Measurements from ENCODE around the gene EPAS1.

The EPAS1 gene

DNA sequence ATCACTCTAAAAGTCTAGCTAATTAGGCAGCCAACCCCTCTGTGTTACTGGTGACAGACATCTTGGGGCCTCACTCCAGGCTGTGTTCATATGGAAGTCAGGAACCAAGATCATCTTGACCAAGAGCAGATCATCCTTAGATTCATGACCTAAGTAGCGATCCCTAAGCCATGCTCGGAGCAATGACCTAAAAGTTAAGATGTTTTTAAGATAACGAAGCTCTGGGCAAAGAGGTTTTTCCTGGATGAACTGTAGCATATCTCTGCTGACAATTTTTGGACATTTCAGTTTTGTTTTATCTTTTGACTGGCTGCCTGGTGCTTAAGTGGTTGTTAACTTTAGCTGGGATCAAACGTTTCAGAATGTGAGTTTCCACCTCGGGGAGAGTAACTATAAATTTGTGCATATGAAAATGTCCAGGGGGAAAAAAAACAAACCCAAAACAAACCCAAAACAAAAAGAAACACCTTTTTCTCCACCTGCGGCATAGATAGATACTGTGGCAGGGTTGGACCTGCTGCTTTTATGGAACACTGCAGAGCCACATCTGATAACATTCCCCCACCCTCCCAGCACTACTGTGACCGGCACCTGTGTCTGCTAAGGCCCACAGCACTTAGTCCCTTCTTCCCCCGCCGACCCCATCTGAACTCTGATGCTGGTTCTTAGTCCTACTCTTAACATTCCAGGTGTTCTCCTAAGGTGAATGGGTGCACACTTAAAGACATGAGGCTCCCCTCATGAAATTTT is 45.5 kb downstream of the EPAS1 start:
- DNase-seq (ENCODE audit: extremely low read depth, low read depth), result no peak
- TF ChIP-seq, protein P1, sequence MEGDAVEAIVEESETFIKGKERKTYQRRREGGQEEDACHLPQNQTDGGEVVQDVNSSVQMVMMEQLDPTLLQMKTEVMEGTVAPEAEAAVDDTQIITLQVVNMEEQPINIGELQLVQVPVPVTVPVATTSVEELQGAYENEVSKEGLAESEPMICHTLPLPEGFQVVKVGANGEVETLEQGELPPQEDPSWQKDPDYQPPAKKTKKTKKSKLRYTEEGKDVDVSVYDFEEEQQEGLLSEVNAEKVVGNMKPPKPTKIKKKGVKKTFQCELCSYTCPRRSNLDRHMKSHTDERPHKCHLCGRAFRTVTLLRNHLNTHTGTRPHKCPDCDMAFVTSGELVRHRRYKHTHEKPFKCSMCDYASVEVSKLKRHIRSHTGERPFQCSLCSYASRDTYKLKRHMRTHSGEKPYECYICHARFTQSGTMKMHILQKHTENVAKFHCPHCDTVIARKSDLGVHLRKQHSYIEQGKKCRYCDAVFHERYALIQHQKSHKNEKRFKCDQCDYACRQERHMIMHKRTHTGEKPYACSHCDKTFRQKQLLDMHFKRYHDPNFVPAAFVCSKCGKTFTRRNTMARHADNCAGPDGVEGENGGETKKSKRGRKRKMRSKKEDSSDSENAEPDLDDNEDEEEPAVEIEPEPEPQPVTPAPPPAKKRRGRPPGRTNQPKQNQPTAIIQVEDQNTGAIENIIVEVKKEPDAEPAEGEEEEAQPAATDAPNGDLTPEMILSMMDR (IDR thresholded peaks at IDR 0.05; ENCODE audit: low read depth, low read length), result no peak

DNA sequence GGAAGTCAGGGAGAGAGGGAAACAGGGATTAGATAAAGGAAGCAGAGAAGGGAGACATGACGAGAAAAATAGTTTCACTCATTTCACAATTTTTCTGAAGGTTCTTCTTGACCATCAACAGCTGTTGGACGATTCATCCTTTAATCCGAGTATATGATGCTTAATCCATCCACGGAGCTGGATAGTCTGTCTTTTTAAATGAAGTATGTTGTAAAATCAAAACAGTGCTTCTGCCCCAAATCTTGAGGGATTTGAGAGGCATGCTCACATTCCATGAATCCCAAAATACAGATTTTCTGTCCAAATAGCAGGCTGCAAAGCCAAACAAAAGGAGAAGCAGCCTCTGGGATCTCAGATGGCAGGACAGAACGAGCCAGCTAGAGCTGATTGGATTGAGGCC is 47.5 kb downstream of the EPAS1 start:
- TF ChIP-seq, protein P1 (IDR thresholded peaks at IDR 0.05; ENCODE audit: low read depth, low read length), result no peak
- no peak for DNase-seq (ENCODE audit: extremely low read depth, low read depth)

DNA sequence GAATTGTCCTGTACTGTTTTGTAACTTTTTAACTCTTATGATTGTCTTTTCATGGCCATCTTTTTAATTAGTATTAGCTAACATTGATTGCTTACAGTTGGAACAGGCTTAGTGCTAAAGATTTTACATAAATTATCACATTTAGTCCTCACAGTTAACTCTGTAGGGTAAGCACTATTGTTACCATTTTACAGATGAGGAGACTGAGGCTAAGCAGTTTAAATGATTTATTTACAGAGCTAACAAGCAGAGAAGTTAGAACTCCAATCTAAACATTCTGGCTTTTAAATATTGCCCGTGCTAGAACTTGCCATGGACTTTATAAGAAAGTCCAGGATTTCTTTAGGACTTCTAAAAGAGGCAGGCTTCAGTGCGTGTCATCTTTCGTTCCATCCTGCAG is 48.6 kb downstream of the EPAS1 start:
- TF ChIP-seq, protein P1 (IDR thresholded peaks at IDR 0.05; ENCODE audit: low read depth, low read length), result no peak

DNA sequence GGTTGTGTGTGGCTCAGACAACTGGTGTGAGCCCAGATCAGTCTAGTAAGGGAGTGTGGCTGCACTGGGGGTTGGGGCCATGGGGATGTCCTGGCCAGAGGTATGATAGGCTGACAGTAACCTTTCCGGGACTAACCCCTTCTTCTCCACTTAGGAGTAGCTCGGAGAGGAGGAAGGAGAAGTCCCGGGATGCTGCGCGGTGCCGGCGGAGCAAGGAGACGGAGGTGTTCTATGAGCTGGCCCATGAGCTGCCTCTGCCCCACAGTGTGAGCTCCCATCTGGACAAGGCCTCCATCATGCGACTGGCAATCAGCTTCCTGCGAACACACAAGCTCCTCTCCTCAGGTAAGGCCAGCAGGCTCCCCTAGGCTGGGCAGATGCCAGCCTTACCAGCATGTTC is 49.5 kb downstream of the EPAS1 start:
- no peak for DNase-seq (ENCODE audit: extremely low read depth, low read depth)
- TF ChIP-seq, protein P1 (IDR thresholded peaks at IDR 0.05; ENCODE audit: low read depth, low read length), result no peak

More for the DNA sequence above, 48.6 kb downstream of the EPAS1 start:
- DNase-seq (ENCODE audit: extremely low read depth, low read depth), result no peak

DNA sequence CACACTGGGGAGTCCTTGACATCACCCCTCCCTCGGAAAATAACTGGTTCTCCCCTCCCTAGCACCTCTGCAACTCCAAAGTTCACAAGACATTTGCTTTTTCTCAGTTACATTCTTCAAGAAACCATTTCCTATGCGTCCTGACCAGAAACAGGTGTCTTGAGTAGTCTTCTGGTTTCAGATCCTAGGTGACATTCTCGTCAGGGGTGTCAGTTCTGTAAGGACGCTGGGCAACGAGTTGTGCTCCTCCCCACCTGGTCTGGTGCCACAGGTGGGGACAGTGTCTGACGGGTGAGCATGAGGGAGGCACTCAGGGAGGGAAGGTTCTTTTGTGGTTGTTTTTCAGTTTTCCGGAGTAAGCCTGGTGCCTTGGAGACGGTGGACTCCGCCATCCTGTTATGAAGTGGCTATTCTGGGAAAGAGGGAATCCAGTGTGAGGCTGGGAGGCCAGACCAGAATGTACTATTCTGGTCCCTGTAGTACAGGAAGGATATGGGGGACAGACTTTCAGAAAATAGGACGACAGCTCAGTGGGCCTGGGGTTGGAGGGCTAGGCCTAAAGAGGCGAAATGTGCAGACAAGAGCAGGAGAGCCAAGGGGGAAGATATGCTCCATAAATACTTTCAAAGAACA is 50.6 kb downstream of the EPAS1 start:
- TF ChIP-seq, protein P1 (IDR thresholded peaks at IDR 0.05; ENCODE audit: low read depth, low read length), result no peak
- no peak for DNase-seq (ENCODE audit: extremely low read depth, low read depth)

DNA sequence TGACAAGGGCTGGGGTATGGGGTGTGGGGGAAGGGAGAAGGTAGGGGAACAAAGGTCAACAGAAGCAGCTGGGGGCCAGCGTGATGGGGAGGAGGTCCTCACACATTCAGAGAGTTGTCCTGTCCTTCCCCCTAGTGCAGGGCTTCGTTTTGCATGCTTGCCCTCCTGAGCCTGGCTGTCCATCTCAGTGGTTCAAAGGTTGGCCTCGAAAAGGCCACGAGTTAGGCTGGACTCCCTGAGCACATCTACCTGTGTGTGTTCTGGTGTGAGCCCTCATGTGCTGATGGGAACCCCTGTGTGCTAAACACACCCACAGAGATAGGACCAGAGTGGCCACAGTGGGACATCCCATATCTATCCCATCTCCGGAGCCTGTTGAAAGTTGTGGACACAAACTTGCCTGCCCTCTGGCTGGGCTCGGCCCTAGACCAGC is 51.9 kb downstream of the EPAS1 start:
- TF ChIP-seq, protein P1 (IDR thresholded peaks at IDR 0.05; ENCODE audit: low read depth, low read length), result no peak
- no peak for DNase-seq (ENCODE audit: extremely low read depth, low read depth)

DNA sequence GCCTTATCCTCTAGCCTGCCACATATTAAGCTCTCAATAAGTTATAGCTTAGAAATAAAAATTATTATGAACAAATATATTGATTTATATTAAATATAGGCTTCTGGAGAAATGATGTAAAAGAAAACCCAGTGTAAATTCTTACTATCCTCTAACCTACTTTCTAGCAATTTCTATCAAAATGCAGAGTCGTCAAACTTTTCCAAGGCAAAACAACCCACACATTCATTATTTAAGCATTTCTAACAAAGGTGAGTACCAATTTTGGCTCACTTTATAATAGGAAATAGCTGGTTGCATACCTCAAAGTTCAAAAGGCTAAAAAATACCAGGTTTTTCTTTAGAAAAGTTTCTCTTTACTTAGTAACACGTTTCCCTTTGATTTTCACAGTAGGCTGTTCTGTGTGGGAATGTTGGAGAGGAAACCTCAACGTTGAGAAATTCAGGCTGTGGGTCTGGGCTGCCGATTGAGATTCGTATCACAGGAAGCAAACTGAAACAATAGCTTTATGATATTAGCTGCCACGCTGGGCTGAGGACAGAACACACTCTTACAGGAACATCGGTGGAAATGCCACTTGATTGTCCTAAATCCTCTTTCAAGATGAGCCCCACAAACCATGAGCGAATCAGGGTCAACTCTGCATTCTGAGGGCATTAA is 53.0 kb downstream of the EPAS1 start:
- TF ChIP-seq, protein P1 (IDR thresholded peaks at IDR 0.05; ENCODE audit: low read depth, low read length), result no peak
- DNase-seq (ENCODE audit: extremely low read depth, low read depth), result no peak

Data from AG09319 (cell line).